Endothelial cell of umbilical vein (primary cell): ENCODE data around the gene LRRN4. TPM values are rescaled to one million over a fixed set of nuclear protein-coding genes. Genes with fewer than 3 reads are reported as not detected.

Experiments
- BruUV-seq: library from RNA; stranded (reverse); fragments of 400-500 nt; replicated peaks from 2 replicates; lab custom pipeline; 2021; lab: Mats Ljungman, UMichigan
- CTCF ChIA-PET: fragments of 300-600, 350-600 bp; sonication (Branson Sonifier 250); formaldehyde crosslinking; loops from one replicate; lab custom pipeline; 2021; ENCODE audit warnings: antibody characterized with exemption, inconsistent platforms; lab: Charles Lee
- POLR2A ChIA-PET: fragments of 300-600, 350-600 bp; sonication (Branson Sonifier 250); formaldehyde crosslinking; loops from one replicate; lab custom pipeline; 2021; ENCODE audit warnings: antibody characterized with exemption, inconsistent platforms; lab: Charles Lee
- DNase-seq: peaks from one replicate; pipeline ENCODE4 v3.0.0-alpha.2; 2011; ENCODE audit warnings: low read depth, low spot score
- FAIRE-seq: peaks from 2 replicates; lab custom pipeline; 2011; peaks lifted over from hg19 to GRCh38; lab: Jason Lieb, UNC
- H2AFZ ChIP-seq: 2 replicates; pipeline ENCODE4 v1.6.0; 2012; ENCODE audit warnings: low read depth, low read length, control low read depth, inconsistent platforms
- H3K27ac ChIP-seq: 2 replicates; pipeline ENCODE4 v1.5.1; 2011; ENCODE audit warnings: low read depth, mild to moderate bottlenecking, control low read depth, low read length, moderate library complexity; ENCODE audit not compliant: insufficient read depth
- H3K27me3 ChIP-seq, 2 experiments: 2 replicates each; pipeline versions ENCODE4 v1.6.0 to v1.6.1; 2011; ENCODE audit warnings: low read length in 2 of 2, mixed read lengths in 1 of 2; ENCODE audit not compliant: control insufficient read depth in 2 of 2, insufficient read depth in 2 of 2
- H3K36me3 ChIP-seq, 2 experiments: 2 replicates in 1 of 2; 3 replicates in 1 of 2; pipeline ENCODE4 v1.5.1; 2011; ENCODE audit warnings: low read length in 2 of 2, mild to moderate bottlenecking in 1 of 2, moderate library complexity in 1 of 2; ENCODE audit not compliant: control insufficient read depth in 2 of 2, insufficient read depth in 2 of 2; ENCODE audit errors: extremely low read depth in 1 of 2
- H3K4me1 ChIP-seq: 3 replicates; pipeline ENCODE4 v1.5.1; 2011; ENCODE audit warnings: mild to moderate bottlenecking, low read length; ENCODE audit not compliant: control insufficient read depth, insufficient read depth; ENCODE audit errors: extremely low read depth
- H3K4me2 ChIP-seq: 2 replicates; pipeline ENCODE4 v1.6.1; 2011; ENCODE audit warnings: low read length, control low read depth, mixed read lengths; ENCODE audit not compliant: insufficient read depth
- H3K4me3 ChIP-seq, 3 experiments: fragments of 200-600 bp in 1 of 3; sonication (generic), shearing (Covaris generic) in 1 of 3; replicated peaks in 1 of 3; 2 replicates each; pipeline ENCODE4 v1.5.1; 2011 to 2016; ENCODE audit warnings: control low read depth in 3 of 3, low read length in 3 of 3, mild to moderate bottlenecking in 2 of 3, inconsistent platforms in 1 of 3, low read depth in 1 of 3, moderate library complexity in 1 of 3; ENCODE audit not compliant: insufficient read depth in 1 of 3
- H3K79me2 ChIP-seq: 2 replicates; pipeline ENCODE4 v1.6.0; 2012; ENCODE audit warnings: low read length, inconsistent platforms; ENCODE audit not compliant: control insufficient read depth, insufficient read depth
- H3K9ac ChIP-seq: replicated peaks from 2 replicates; pipeline ENCODE3; 2011; ENCODE audit warnings: low read length, control low read depth; ENCODE audit not compliant: insufficient read depth; ENCODE audit errors: extremely low read depth
- H3K9me1 ChIP-seq: replicated peaks from 3 replicates; pipeline ENCODE4 v1.6.0; 2011; ENCODE audit warnings: mild to moderate bottlenecking, low read length; ENCODE audit not compliant: control insufficient read depth, insufficient read depth; ENCODE audit errors: extremely low read depth
- H3K9me3 ChIP-seq: replicated peaks from 2 replicates; pipeline ENCODE4 v1.5.1; 2012; ENCODE audit warnings: low read length, inconsistent platforms; ENCODE audit not compliant: control insufficient read depth, insufficient read depth
- H4K20me1 ChIP-seq: replicated peaks from 2 replicates; pipeline ENCODE3; 2011; ENCODE audit warnings: mild to moderate bottlenecking, low read length; ENCODE audit not compliant: control insufficient read depth, insufficient read depth; ENCODE audit errors: extremely low read depth
- EZH2 ChIP-seq: IDR thresholded peaks from 2 replicates; pipeline ENCODE4 v1.6.1; 2012; ENCODE audit warnings: borderline replicate concordance, low read depth, mild to moderate bottlenecking, moderate library complexity, low read length, inconsistent platforms; ENCODE audit not compliant: severe bottlenecking
- FOS ChIP-seq: IDR thresholded peaks from 2 replicates; pipeline ENCODE4 v1.6.1; 2011; ENCODE audit warnings: mild to moderate bottlenecking, low read length, moderate library complexity, borderline replicate concordance; ENCODE audit not compliant: insufficient read depth
- GATA2 ChIP-seq: IDR thresholded peaks from 2 replicates; pipeline ENCODE4 v1.7.0; 2011; ENCODE audit warnings: low read depth, mild to moderate bottlenecking, moderate library complexity, mixed read lengths, low read length; ENCODE audit not compliant: insufficient read length, insufficient read depth
- JUN ChIP-seq: IDR thresholded peaks from 2 replicates; pipeline ENCODE4 v1.6.1; 2011; ENCODE audit warnings: borderline replicate concordance, low read depth; ENCODE audit not compliant: insufficient read length, insufficient read depth
- MYC ChIP-seq: IDR thresholded peaks from one replicate; pipeline ENCODE4 v1.6.1; 2011; ENCODE audit warnings: mild to moderate bottlenecking, low read depth, low read length
- POLR2A ChIP-seq: IDR thresholded peaks from 2 replicates; pipeline ENCODE4 v1.6.1; 2012; ENCODE audit warnings: low read depth, mild to moderate bottlenecking, control low read depth, low read length
- POLR2AphosphoS5 ChIP-seq: IDR thresholded peaks from 2 replicates; pipeline ENCODE4 v1.6.1; 2012; ENCODE audit warnings: low read depth, mild to moderate bottlenecking, control low read depth, low read length, moderate library complexity; ENCODE audit not compliant: insufficient read depth
- dilution Hi-C: fragments of 300-500 bp; cut with MboI; formaldehyde crosslinking; loops from one replicate; pipeline ENCODE4 v1.15.0; 2019; ENCODE audit warnings: low sequenced_read_pairs; ENCODE audit not compliant: extremely low pct_ligation_motif_present
- intact Hi-C: fragments of 100-400 bp; cut with micrococcal nuclease; formaldehyde crosslinking; loops from one replicate; pipeline ENCODE4 v1.10.0; 2022
- polyA plus RNA-seq, 4 experiments: library from polyadenylated mRNA; depleted of rRNA in 3 of 4; stranded (reverse) in 3 of 4; unstranded in 1 of 4; fragments of >200 nt; gene quantifications; 2 replicates each; pipeline versions ENCODE4 v1.2.1 to v1.2.3, GENCODE V29; 2011 to 2012; ENCODE audit warnings: missing spikeins in 1 of 4
- total RNA-seq: library from RNA; stranded (reverse); gene quantifications from 2 replicates; pipeline ENCODE4 v1.2.3, GENCODE V29; 2021
- TF ChIP-seq, protein P1 (sequence below), 2 donors: IDR thresholded peaks; 1 replicate in 1 of 2; 2 replicates in 1 of 2; pipeline ENCODE4 v1.5.1; 2011; ENCODE audit warnings: low read length in 2 of 2, mild to moderate bottlenecking in 2 of 2, moderate library complexity in 2 of 2, control low read depth in 1 of 2, inconsistent platforms in 1 of 2, low read depth in 1 of 2; ENCODE audit not compliant: insufficient read depth in 1 of 2; ENCODE audit errors: extremely low read depth in 1 of 2
- TF ChIP-seq, protein P2 (sequence below): IDR thresholded peaks from 2 replicates; pipeline ENCODE4 v1.6.1; 2011; ENCODE audit not compliant: insufficient read depth, insufficient read length

LRRN4 gene
- total and polyA plus RNA-seq, 2 donors (not counting 3 experiments of a cell fraction or from before 2014, with no cell fraction given): not detected

DNA sequence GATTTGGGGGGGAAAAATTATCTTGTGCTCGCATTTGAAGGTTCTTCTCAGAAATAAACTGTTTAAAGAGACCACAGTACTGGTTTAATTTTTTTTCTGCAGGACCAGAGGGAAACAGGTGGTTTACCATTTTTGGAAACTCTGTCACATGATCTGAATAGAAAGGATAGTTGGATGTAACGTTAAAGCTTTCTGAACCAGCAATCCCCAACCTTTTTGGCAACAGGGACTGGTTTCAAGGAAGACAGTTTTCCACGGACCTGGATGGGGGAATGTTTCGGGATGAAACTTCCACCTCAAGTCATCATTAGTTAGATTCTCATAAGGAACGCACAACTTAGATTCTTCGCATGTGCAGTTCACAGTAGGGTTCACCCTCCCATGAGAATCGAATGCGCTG, 53.0 kb downstream of the LRRN4 start:
- H3K4me2 ChIP-seq: no peak overlapping the region
- ChIA-PET POLR2A (no interaction called here), CTCF (interaction anchor here (1.2 to 3.2 kb wide), 3 partner anchors 212 to 472 kb away, joined by 3 to 38 read pairs (median 9); no protein-coding TSS in a partner anchor)
- no TSS peak for BruUV-seq
- no peak overlapping the region for H3K27ac ChIP-seq
- no peak overlapping the region for H3K4me3 ChIP-seq
- H3K9ac ChIP-seq: no peak overlapping the region
- no peaks in the 10 kb centered on the region for H4K20me1 ChIP-seq
- H3K36me3 ChIP-seq: no peaks in the 10 kb centered on the region
- H3K4me1 ChIP-seq: peaks cover 4% of the 10 kb centered on the region
- dilution Hi-C loops: no loop called here
- no peaks in the 10 kb centered on the region for H3K79me2 ChIP-seq
- no peak overlapping the region for H2AFZ ChIP-seq
- no peaks in the 10 kb centered on the region for H3K9me3 ChIP-seq
- no peak for TF ChIP-seq POLR2AphosphoS5
- TF ChIP-seq, protein P1, sequence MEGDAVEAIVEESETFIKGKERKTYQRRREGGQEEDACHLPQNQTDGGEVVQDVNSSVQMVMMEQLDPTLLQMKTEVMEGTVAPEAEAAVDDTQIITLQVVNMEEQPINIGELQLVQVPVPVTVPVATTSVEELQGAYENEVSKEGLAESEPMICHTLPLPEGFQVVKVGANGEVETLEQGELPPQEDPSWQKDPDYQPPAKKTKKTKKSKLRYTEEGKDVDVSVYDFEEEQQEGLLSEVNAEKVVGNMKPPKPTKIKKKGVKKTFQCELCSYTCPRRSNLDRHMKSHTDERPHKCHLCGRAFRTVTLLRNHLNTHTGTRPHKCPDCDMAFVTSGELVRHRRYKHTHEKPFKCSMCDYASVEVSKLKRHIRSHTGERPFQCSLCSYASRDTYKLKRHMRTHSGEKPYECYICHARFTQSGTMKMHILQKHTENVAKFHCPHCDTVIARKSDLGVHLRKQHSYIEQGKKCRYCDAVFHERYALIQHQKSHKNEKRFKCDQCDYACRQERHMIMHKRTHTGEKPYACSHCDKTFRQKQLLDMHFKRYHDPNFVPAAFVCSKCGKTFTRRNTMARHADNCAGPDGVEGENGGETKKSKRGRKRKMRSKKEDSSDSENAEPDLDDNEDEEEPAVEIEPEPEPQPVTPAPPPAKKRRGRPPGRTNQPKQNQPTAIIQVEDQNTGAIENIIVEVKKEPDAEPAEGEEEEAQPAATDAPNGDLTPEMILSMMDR (IDR thresholded peaks at IDR 0.05; ENCODE audit: extremely low read depth in 1 of 2, insufficient read depth in 1 of 2, low read depth in 1 of 2, low read length in 2 of 2): no peak
- TF ChIP-seq MYC: no peak
- TF ChIP-seq, protein P2, sequence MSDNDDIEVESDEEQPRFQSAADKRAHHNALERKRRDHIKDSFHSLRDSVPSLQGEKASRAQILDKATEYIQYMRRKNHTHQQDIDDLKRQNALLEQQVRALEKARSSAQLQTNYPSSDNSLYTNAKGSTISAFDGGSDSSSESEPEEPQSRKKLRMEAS: no peak
- no peak for TF ChIP-seq FOS
- no peak for TF ChIP-seq GATA2
- no peak for TF ChIP-seq JUN
- no peak for TF ChIP-seq EZH2
- TF ChIP-seq POLR2A: no peak
- intact Hi-C loops: no loop called here
- no peak for FAIRE-seq
- H3K27me3 ChIP-seq: no peaks in the 10 kb centered on the region
- no peaks in the 10 kb centered on the region for H3K9me1 ChIP-seq
- DNase-seq: no peak
